Measurements from ENCODE around the gene DDX24. TPM values are rescaled to one million over a fixed set of nuclear protein-coding genes. Genes with fewer than 3 reads are reported as not detected.

DDX24 gene, protein sequence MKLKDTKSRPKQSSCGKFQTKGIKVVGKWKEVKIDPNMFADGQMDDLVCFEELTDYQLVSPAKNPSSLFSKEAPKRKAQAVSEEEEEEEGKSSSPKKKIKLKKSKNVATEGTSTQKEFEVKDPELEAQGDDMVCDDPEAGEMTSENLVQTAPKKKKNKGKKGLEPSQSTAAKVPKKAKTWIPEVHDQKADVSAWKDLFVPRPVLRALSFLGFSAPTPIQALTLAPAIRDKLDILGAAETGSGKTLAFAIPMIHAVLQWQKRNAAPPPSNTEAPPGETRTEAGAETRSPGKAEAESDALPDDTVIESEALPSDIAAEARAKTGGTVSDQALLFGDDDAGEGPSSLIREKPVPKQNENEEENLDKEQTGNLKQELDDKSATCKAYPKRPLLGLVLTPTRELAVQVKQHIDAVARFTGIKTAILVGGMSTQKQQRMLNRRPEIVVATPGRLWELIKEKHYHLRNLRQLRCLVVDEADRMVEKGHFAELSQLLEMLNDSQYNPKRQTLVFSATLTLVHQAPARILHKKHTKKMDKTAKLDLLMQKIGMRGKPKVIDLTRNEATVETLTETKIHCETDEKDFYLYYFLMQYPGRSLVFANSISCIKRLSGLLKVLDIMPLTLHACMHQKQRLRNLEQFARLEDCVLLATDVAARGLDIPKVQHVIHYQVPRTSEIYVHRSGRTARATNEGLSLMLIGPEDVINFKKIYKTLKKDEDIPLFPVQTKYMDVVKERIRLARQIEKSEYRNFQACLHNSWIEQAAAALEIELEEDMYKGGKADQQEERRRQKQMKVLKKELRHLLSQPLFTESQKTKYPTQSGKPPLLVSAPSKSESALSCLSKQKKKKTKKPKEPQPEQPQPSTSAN
- total RNA-seq (100 to 1,000 TPM; 313 to 322 TPM), polyA plus RNA-seq (100 to 1,000 TPM; 135 to 307 TPM)

DNA sequence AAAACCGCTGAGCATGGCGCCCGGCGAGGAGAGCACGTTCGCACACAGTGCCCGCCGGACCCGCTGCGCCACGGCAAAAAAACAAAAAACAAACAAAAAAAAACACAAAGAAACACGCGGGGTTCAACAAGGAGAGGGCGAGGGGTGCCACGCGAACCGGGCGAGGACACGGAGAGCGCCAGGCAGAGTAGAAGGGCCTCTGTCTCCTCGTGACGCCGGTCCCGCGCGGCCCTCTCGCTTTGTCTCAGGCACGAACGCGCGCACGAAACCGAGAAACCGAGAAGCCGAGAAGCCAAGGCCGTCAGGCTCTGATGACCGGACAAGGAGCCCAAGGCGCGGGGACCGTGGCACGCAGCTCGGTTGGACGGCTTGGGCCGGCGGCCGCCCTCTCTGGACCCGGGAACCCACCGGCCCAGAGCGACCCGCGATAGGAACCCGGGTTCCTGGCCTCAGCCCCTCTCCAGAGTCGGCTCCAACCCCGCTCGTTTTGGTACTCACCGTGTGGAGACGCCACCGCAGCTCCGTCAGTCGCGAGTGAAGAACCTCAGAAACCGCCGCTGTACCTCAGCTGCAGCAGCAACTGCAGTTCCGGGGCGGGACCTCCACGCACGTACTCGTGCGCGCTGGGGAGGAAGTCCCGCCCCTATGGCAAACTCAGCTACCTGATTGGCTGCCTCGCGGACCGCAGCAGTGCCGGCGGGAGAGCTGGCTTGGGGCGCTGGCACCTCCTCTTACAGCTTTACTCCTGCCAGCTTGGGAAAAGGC lies at the start of gene DDX24, which contains the start of gene IFI27L1:
DDX24 (minus strand) TSS at position 582 of the 765 bp plus-strand sequence. CDS start 1,460 bp downstream, outside the sequence.
IFI27L1 (plus strand) TSS at position 690 of the 765 bp plus-strand sequence. CDS start 15,628 bp downstream, outside the sequence.
- POLR2A ChIA-PET (ENCODE audit: partially characterized antibody): interaction anchor here (0.7 to 2.7 kb wide), 25 partner anchors 10 to 141 kb away, joined by 3 to 17 read pairs (median 5); partner anchors contain the start of genes IFI27L2 and OTUB2
- H3K4me1 ChIP-seq (ENCODE audit: insufficient read depth, low read length): peaks cover 50% of the 10 kb centered on the region
- peaks cover 0 to 4% (median 0%) of the 10 kb centered on the region in 8 donors for H3K9me3 Mint-ChIP-seq

DNA sequence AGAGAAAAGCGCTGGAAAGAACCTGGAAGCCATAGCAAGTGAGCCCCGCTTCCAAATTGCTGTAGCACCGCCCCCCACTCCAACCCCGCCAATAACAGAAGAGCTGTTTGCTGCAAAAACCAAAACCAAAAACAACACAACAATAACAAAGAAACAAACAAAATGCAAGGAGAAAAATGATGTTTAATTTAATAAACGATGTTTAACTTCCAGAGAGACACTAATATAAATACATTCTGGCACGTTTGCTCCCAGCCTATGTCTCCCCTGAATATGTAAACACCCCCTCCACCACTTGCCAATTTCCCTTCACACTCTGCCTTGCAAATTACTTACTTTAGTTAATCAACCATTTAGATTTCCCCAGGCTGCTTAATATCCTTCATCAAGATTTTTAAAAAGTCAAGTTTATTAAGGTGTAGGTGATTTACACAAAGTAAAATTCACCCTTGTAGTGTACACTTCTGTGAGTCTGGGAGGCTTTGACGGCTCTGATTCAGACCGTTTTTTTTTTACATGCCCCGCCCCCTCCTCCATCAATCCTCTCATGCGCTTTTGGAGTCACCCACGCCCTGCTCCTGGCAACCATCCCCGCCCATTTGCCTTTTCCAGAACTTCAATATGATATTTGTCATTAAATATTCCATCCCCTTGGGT lies 48.9 kb upstream of the DDX24 start:
- H3K27ac ChIP-seq (ENCODE audit: low read depth, low read length): peak overlapping the region; percentile 46
- intact Hi-C loops (cut with micrococcal nuclease): loop anchor here (1.0 kb wide), 1 partner anchor 49 kb away; the partner anchor contains the start of genes DDX24 and IFI27L1
- peak overlapping the region; percentile 86 to 93 (median 90) for H3K4me3 Mint-ChIP-seq
- peaks cover 12 to 25% (median 20%) of the 10 kb centered on the region in 4 donors for H3K4me1 Mint-ChIP-seq
- peak overlapping the region; percentile 72 to 85 (median 81) for H3K27ac Mint-ChIP-seq
- peaks cover 0 to under 1% (median 0%) of the 10 kb centered on the region in 8 donors for H3K9me3 Mint-ChIP-seq
- CTCF ChIA-PET (ENCODE audit: partially characterized antibody): interaction anchor here (1.2 to 7.5 kb wide), 11 partner anchors 12 to 356 kb away, joined by 3 to 126 read pairs (median 10); partner anchors contain the start of genes DDX24 and IFI27L1
- H3K4me3 ChIP-seq (ENCODE audit: low read length in 2 of 2): peak overlapping the region; percentile 50 to 82
- no peaks in the 10 kb centered on the region for H3K27me3 ChIP-seq (ENCODE audit: insufficient read depth, low read length)
- no peaks in the 10 kb centered on the region for H3K9me3 ChIP-seq (ENCODE audit: control insufficient read depth in 1 of 2, low read length in 2 of 2)
- H3K27me3 Mint-ChIP-seq: no peaks in the 10 kb centered on the region
- DNase-seq: peak in 3 of 5 donors; percentile 23 to 28 (median 27)
- peaks cover 18% of the 10 kb centered on the region for H3K4me1 ChIP-seq (ENCODE audit: insufficient read depth, low read length)
- peaks cover under 1 to 9% of the 10 kb centered on the region in 2 donors for H3K36me3 Mint-ChIP-seq
- H3K36me3 ChIP-seq (ENCODE audit: insufficient read depth, low read length): no peaks in the 10 kb centered on the region
- POLR2A ChIA-PET (ENCODE audit: partially characterized antibody): interaction anchor here (2.7 to 3.2 kb wide), 2 partner anchors 45 to 49 kb away, joined by 12 to 17 read pairs; partner anchors contain the start of genes DDX24, IFI27L1 and PPP4R4

More for the DNA sequence above, at the start of gene DDX24, which contains the start of gene IFI27L1:
- intact Hi-C loops (cut with micrococcal nuclease): loop anchor here (1.0 to 2.0 kb wide), 5 partner anchors 48 to 110 kb away; partner anchors contain the start of genes IFI27L2 and OTUB2
- Mint-ChIP-seq H3K4me3 (peak within 1 kb of the TSS; percentile 99 to 100 (median 99)), H3K4me1 (peaks cover 36 to 70% (median 45%) of the 10 kb centered on the region in 4 donors), H3K27ac (peak within 1 kb of the TSS; percentile 98 to 100 (median 99)), H3K27me3 (no peaks in the 10 kb centered on the region), H3K36me3 (peaks cover 36 to 50% of the 10 kb centered on the region in 2 donors)
- CTCF ChIA-PET (ENCODE audit: partially characterized antibody): interaction anchor here (0.7 to 4.9 kb wide), 10 partner anchors 12 to 141 kb away, joined by 3 to 29 read pairs (median 4); partner anchors contain the start of gene IFI27L2
- peak; percentile 96 to 97 (median 97) for DNase-seq
- Histone ChIP-seq H3K27ac (ENCODE audit: low read depth, low read length) (peak within 1 kb of the TSS; percentile 86), H3K27me3 (ENCODE audit: insufficient read depth, low read length) (no peaks in the 10 kb centered on the region), H3K4me3 (ENCODE audit: low read length in 2 of 2) (peak within 1 kb of the TSS; percentile 92 to 98), H3K9me3 (ENCODE audit: control insufficient read depth in 1 of 2, low read length in 2 of 2) (no peaks in the 10 kb centered on the region), H3K36me3 (ENCODE audit: insufficient read depth, low read length) (peaks cover 22% of the 10 kb centered on the region)

DNA sequence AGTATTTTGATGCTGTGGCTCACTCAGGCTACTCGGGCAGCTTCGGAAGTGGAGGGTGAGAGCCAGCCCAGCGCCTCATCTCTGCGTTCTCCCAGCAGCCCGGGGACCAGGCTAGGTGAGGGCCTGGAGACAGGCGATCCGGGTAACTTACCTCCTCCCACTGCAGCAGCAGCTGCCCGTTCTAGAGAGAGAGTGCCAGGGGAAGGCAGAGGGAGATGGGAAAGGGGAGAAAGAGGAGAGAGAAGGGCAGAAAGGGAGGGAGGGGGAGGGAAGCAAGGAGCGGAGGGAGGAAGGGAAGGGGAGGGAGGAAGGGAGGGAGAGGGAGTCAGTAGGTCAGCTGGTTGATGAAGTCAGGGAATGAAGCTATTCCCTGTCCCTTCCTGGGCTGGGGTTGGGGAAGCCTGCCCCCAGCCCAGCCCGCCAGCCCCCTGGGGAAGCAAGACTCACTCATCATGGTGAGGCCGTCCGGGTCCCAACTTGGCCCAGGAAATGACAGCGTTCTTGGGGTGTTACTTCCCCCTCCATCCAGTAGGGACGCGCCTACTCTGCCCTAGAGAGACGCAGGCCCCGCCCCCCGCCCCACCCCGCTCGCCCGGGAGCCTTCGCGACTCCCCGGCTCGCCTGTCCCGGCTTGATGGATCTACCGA lies 48.2 kb upstream of the DDX24 start, which contains the start of gene IFI27L2:
IFI27L2 (minus strand) TSS at position 494 of the 647 bp plus-strand sequence; CDS start at position 454, 40 bp downstream.
- Histone ChIP-seq H3K4me3 (ENCODE audit: low read length in 2 of 2) (peak within 1 kb of the TSS; percentile 50 to 82), H3K27me3 (ENCODE audit: insufficient read depth, low read length) (no peaks in the 10 kb centered on the region), H3K27ac (ENCODE audit: low read depth, low read length) (peak within 1 kb of the TSS; percentile 46), H3K9me3 (ENCODE audit: control insufficient read depth in 1 of 2, low read length in 2 of 2) (no peaks in the 10 kb centered on the region), H3K4me1 (ENCODE audit: insufficient read depth, low read length) (peaks cover 18% of the 10 kb centered on the region), H3K36me3 (ENCODE audit: insufficient read depth, low read length) (no peaks in the 10 kb centered on the region)
- POLR2A ChIA-PET (ENCODE audit: partially characterized antibody): interaction anchor here (0.7 to 3.2 kb wide), 5 partner anchors 13 to 91 kb away, joined by 3 to 17 read pairs (median 4); partner anchors contain the start of genes DDX24, IFI27L1 and PPP4R4
- intact Hi-C loops (cut with micrococcal nuclease): loop anchor here (1.0 kb wide), 1 partner anchor 48 kb away; the partner anchor contains the start of genes DDX24 and IFI27L1
- DNase-seq: peak; percentile 34 to 80 (median 46)
- H3K9me3 Mint-ChIP-seq: no peaks in the 10 kb centered on the region
- peak within 1 kb of the TSS; percentile 86 to 93 (median 90) for H3K4me3 Mint-ChIP-seq
- peaks cover 0 to 9% of the 10 kb centered on the region in 2 donors for H3K36me3 Mint-ChIP-seq
- H3K27ac Mint-ChIP-seq: peak within 1 kb of the TSS; percentile 77 to 88 (median 84)
- peaks cover 12 to 25% (median 20%) of the 10 kb centered on the region in 4 donors for H3K4me1 Mint-ChIP-seq
- CTCF ChIA-PET (ENCODE audit: partially characterized antibody): interaction anchor here (0.8 to 7.5 kb wide), 11 partner anchors 12 to 357 kb away, joined by 3 to 126 read pairs (median 4); partner anchors contain the start of genes DDX24 and IFI27L1
- no peaks in the 10 kb centered on the region for H3K27me3 Mint-ChIP-seq

DNA sequence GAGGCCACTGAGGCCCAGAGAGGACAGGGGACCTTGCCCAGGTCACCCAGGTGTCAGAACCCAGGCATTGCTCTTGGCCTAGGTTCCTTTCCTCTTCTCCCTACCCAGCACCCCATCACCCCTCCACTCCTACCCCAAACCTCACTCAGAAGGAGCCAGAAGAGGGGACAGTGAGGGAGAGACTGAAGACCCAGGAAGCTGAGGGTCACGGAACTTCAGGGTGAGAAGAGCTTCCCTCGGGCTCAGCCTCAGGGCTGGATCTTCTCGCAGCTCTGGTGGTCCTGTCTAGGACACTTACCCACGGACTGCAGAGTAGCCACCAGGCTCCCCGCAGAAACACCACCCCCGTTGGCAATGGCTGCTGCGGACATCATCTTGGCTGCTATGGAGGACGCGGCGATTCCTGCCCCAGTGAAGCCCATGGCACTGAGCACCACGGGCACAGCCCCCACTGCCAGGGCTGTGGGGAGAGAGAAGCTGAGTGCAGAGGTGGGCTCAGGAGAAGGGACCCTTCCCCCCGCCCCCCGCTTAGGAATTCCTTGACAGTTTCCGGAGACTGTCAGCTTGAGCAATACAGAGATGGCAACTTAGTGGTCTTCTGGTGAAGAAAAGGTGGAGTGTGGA lies 47.3 kb upstream of the DDX24 start:
- H3K4me3 Mint-ChIP-seq: peak overlapping the region; percentile 86 to 93 (median 90)
- no peaks in the 10 kb centered on the region for H3K36me3 ChIP-seq (ENCODE audit: insufficient read depth, low read length)
- H3K27me3 ChIP-seq (ENCODE audit: insufficient read depth, low read length): no peaks in the 10 kb centered on the region
- H3K4me3 ChIP-seq (ENCODE audit: low read length in 2 of 2): no peak overlapping the region
- ChIA-PET CTCF (ENCODE audit: partially characterized antibody) (interaction anchor here (0.8 to 7.5 kb wide), 11 partner anchors 13 to 357 kb away, joined by 3 to 126 read pairs (median 4); partner anchors contain the start of genes DDX24 and IFI27L1), POLR2A (ENCODE audit: partially characterized antibody) (interaction anchor here (0.7 to 3.2 kb wide), 5 partner anchors 29 to 90 kb away, joined by 3 to 17 read pairs (median 4); partner anchors contain the start of genes DDX24, IFI27L1 and PPP4R4)
- peaks cover 18% of the 10 kb centered on the region for H3K4me1 ChIP-seq (ENCODE audit: insufficient read depth, low read length)
- intact Hi-C loops (cut with micrococcal nuclease): no loop called here
- DNase-seq: no peak
- peak overlapping the region; percentile 46 for H3K27ac ChIP-seq (ENCODE audit: low read depth, low read length)
- H3K27ac Mint-ChIP-seq: peak overlapping the region; percentile 30 to 88 (median 83)
- H3K27me3 Mint-ChIP-seq: no peaks in the 10 kb centered on the region
- peaks cover 12 to 25% (median 20%) of the 10 kb centered on the region in 4 donors for H3K4me1 Mint-ChIP-seq
- H3K36me3 Mint-ChIP-seq: peaks cover 0 to 9% of the 10 kb centered on the region in 2 donors
- H3K9me3 Mint-ChIP-seq: no peaks in the 10 kb centered on the region
- no peaks in the 10 kb centered on the region for H3K9me3 ChIP-seq (ENCODE audit: control insufficient read depth in 1 of 2, low read length in 2 of 2)

DNA sequence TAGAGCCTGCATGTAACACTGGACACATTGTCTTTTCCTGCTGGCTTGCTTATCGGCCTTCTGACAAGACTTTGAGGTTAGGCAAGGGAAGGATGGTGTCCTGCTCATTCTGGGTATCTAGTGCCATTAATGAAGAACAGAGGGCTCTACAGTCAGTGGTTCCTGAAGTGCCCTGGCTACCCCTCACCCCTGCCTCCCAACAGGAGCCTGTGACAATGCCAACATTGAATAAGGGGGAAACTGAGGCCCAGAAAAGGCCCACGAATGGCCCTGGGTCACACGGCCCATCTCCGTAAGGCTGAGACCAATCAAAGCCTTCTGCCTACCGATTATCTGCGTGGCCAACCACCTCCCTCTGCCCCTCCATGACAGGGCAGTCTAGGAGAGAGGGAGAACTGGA lies 46.3 kb upstream of the DDX24 start:
- ChIA-PET CTCF (ENCODE audit: partially characterized antibody) (interaction anchor here (1.2 to 7.5 kb wide), 4 partner anchors 14 to 91 kb away, joined by 3 to 126 read pairs (median 88); no protein-coding TSS in a partner anchor), POLR2A (ENCODE audit: partially characterized antibody) (no interaction called here)
- Histone ChIP-seq H3K36me3 (ENCODE audit: insufficient read depth, low read length) (no peaks in the 10 kb centered on the region), H3K4me1 (ENCODE audit: insufficient read depth, low read length) (peaks cover 18% of the 10 kb centered on the region), H3K27ac (ENCODE audit: low read depth, low read length) (no peak overlapping the region), H3K9me3 (ENCODE audit: control insufficient read depth in 1 of 2, low read length in 2 of 2) (no peaks in the 10 kb centered on the region), H3K4me3 (ENCODE audit: low read length in 2 of 2) (no peak overlapping the region), H3K27me3 (ENCODE audit: insufficient read depth, low read length) (no peaks in the 10 kb centered on the region)
- DNase-seq: no peak
- H3K4me1 Mint-ChIP-seq: peaks cover 12 to 25% (median 20%) of the 10 kb centered on the region in 4 donors
- peaks cover 0 to 3% (median under 1%) of the 10 kb centered on the region in 8 donors for H3K9me3 Mint-ChIP-seq
- peak overlapping the region in 1 of 7 donors; percentile 53 for H3K27ac Mint-ChIP-seq
- peak overlapping the region in 1 of 8 donors; percentile 90 for H3K4me3 Mint-ChIP-seq
- no peaks in the 10 kb centered on the region for H3K27me3 Mint-ChIP-seq
- peaks cover 0 to 9% of the 10 kb centered on the region in 2 donors for H3K36me3 Mint-ChIP-seq
- intact Hi-C loops (cut with micrococcal nuclease): no loop called here
